Measurements from ENCODE around the gene MED16. TPM values are rescaled to one million over a fixed set of nuclear protein-coding genes. Genes with fewer than 3 reads are reported as not detected.

The MED16 gene
- total RNA-seq, 4 donors from 2014 or later, result 45.1 to 63.9 (median 57.0) TPM

DNA sequence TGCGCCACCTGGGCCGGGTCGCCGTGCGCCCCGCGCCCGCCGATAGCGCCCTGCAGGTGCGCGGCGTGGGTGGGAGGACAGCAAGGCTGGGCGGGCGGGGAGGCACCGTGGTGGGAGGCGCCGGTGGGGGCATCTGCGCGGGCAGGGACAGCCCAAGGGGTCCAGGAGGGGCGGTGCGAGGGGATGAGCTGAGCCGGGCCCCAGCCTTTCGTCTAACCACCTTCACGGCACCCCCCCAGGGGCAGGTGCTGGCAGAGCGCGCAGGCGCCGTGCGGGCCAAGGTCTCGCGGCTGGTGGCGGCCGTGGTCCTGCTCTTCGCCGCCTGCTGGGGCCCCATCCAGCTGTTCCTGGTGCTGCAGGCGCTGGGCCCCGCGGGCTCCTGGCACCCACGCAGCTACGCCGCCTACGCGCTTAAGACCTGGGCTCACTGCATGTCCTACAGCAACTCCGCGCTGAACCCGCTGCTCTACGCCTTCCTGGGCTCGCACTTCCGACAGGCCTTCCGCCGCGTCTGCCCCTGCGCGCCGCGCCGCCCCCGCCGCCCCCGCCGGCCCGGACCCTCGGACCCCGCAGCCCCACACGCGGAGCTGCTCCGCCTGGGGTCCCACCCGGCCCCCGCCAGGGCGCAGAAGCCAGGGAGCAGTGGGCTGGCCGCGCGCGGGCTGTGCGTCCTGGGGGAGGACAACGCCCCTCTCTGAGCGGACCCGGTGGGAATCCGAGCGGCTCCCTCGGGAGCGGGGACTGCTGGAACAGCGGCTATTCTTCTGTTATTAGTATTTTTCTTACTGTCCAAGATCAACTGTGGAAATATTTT, 27.3 kb upstream of the MED16 start:
- Histone ChIP-seq H3K4me1 (peaks cover 50% of the 10 kb centered on the region), H3K9me3 (no peaks in the 10 kb centered on the region), H3K36me3 (no peaks in the 10 kb centered on the region), H3K4me3 (peak overlapping the region; percentile 34), H3K27me3 (peaks cover 48% of the 10 kb centered on the region), H3K27ac (no peak overlapping the region)
- WGBS, result 3% methylated on average over 7 of the region's 84 CpGs
- DNase-seq (ENCODE audit: low spot score in 2 of 2), result no peak
- TF ChIP-seq, protein P1, sequence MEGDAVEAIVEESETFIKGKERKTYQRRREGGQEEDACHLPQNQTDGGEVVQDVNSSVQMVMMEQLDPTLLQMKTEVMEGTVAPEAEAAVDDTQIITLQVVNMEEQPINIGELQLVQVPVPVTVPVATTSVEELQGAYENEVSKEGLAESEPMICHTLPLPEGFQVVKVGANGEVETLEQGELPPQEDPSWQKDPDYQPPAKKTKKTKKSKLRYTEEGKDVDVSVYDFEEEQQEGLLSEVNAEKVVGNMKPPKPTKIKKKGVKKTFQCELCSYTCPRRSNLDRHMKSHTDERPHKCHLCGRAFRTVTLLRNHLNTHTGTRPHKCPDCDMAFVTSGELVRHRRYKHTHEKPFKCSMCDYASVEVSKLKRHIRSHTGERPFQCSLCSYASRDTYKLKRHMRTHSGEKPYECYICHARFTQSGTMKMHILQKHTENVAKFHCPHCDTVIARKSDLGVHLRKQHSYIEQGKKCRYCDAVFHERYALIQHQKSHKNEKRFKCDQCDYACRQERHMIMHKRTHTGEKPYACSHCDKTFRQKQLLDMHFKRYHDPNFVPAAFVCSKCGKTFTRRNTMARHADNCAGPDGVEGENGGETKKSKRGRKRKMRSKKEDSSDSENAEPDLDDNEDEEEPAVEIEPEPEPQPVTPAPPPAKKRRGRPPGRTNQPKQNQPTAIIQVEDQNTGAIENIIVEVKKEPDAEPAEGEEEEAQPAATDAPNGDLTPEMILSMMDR (IDR thresholded peaks at IDR 0.05), result no peak
- TF ChIP-seq POLR2AphosphoS5 (IDR thresholded peaks at IDR 0.05) (no peak), POLR2A (IDR thresholded peaks at IDR 0.05) (no peak), EP300 (IDR thresholded peaks at IDR 0.05) (no peak)

DNA sequence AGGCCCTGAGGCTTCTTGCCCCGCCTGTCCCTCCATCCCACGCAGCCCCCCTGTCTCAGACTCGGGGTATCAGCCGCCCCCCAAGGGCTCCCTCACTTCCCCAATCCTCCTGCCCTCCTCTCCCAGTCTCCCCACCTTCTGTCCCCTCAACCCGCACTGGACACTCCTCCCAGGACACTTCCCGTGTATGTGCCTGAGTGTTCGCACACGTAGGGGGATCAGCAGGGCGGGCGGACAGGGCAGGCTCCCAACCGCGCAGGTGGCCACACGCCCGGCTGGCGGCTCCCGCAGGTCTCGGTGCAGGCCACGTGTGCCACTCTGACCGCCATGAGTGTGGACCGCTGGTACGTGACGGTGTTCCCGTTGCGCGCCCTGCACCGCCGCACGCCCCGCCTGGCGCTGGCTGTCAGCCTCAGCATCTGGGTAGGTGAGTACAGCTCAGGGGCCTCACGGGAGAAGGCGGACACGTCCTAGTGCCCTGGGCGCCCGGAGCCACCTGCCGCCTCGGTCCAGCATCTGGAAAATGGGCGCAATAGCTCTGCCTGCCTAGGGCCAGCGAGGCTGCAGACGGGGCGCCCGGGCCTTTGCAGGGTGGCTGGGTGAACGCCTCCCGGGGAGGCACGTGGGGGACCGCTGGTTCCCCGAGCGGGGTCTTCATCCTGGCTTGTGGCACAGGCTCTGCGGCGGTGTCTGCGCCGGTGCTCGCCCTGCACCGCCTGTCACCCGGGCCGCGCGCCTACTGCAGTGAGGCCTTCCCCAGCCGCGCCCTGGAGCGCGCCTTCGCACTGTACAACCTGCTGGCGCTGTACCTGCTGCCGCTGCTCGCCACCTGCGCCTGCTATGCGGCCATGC, 26.4 kb upstream of the MED16 start:
- Histone ChIP-seq H3K27ac (no peak overlapping the region), H3K27me3 (peaks cover 48% of the 10 kb centered on the region), H3K9me3 (no peaks in the 10 kb centered on the region), H3K4me1 (peaks cover 44% of the 10 kb centered on the region), H3K4me3 (peak overlapping the region; percentile 34), H3K36me3 (no peaks in the 10 kb centered on the region)
- WGBS, result 2% methylated on average over 24 of the region's 68 CpGs
- DNase-seq (ENCODE audit: low spot score in 2 of 2), result no peak
- TF ChIP-seq EP300 (IDR thresholded peaks at IDR 0.05), result no peak
- TF ChIP-seq, protein P1 (IDR thresholded peaks at IDR 0.05), result no peak
- no peak for TF ChIP-seq POLR2A (IDR thresholded peaks at IDR 0.05)
- TF ChIP-seq POLR2AphosphoS5 (IDR thresholded peaks at IDR 0.05), result no peak

GRCh38 chr19:918481-919198, 25.7 kb upstream of the MED16 start:
- Histone ChIP-seq H3K4me3 (no peak overlapping the region), H3K27me3 (peaks cover 48% of the 10 kb centered on the region), H3K36me3 (no peaks in the 10 kb centered on the region), H3K4me1 (peaks cover 45% of the 10 kb centered on the region), H3K9me3 (no peaks in the 10 kb centered on the region), H3K27ac (no peak overlapping the region)
- DNase-seq (ENCODE audit: low spot score in 2 of 2), result no peak
- WGBS, result 3% methylated on average over 33 of the region's 58 CpGs
- TF ChIP-seq, protein P1 (IDR thresholded peaks at IDR 0.05), result no peak
- TF ChIP-seq POLR2AphosphoS5 (IDR thresholded peaks at IDR 0.05) (no peak), EP300 (IDR thresholded peaks at IDR 0.05) (no peak), POLR2A (IDR thresholded peaks at IDR 0.05) (no peak)

DNA sequence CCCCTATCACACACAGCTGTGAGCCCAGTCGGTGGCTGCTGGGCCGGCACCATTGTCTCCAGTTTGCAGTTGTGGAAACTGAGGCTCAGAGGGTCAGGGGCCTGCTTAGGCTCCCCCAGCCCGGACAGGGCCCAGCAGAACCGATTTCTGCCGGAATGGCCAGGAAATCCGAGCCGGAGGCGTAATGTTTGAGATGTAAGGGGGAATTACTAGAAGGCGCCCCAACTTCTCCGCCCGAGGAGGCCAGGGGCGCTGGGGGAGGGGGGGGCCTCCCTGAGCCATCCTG, 25.1 kb upstream of the MED16 start:
- no peak overlapping the region for H3K27ac ChIP-seq
- no peaks in the 10 kb centered on the region for H3K9me3 ChIP-seq
- DNase-seq (ENCODE audit: low spot score in 2 of 2), result no peak
- H3K4me1 ChIP-seq, result peaks cover 49% of the 10 kb centered on the region
- H3K4me3 ChIP-seq, result no peak overlapping the region
- H3K27me3 ChIP-seq, result peaks cover 48% of the 10 kb centered on the region
- no CpG with 5 or more reads among the region's 12 CpGs for WGBS
- H3K36me3 ChIP-seq, result no peaks in the 10 kb centered on the region
- TF ChIP-seq POLR2A (IDR thresholded peaks at IDR 0.05), result no peak
- TF ChIP-seq POLR2AphosphoS5 (IDR thresholded peaks at IDR 0.05), result no peak
- TF ChIP-seq, protein P1 (IDR thresholded peaks at IDR 0.05), result no peak
- no peak for TF ChIP-seq EP300 (IDR thresholded peaks at IDR 0.05)

Measured in suprapubic skin (tissue), 4 donors.